HepG2 (cell line): ENCODE results near the gene NRSN2. TPM values are rescaled to one million over a fixed set of nuclear protein-coding genes. Genes with fewer than 3 reads are reported as not detected.

Experiments
- ATF4 ChIP-seq, 2 experiments: fragments of 450-650 bp in 1 of 2; sonication (generic) in 1 of 2; formaldehyde crosslinking; IDR thresholded peaks; 2 replicates each; pipeline versions ENCODE4 v1.5.0 to v1.8.0; 2020 to 2022; ENCODE audit warnings: mild to moderate bottlenecking in 1 of 2, missing genetic modification reagents in 1 of 2
- BRD4 ChIP-seq: sonication (generic); formaldehyde crosslinking; IDR thresholded peaks from 2 replicates; pipeline ENCODE4 v1.4.0; 2020; ENCODE audit warnings: missing genetic modification reagents
- E2F2 ChIP-seq: sonication (generic); formaldehyde crosslinking; IDR thresholded peaks from 2 replicates; pipeline ENCODE4 v1.4.0; 2020; ENCODE audit warnings: missing genetic modification reagents, borderline replicate concordance
- FOXO4 ChIP-seq: sonication (generic); formaldehyde crosslinking; conservative IDR thresholded peaks from 2 replicates; pipeline ENCODE4 v1.8.1; 2023; ENCODE audit warnings: missing genetic modification reagents
- JUN ChIP-seq: sonication (generic); formaldehyde crosslinking; IDR thresholded peaks from 2 replicates; pipeline ENCODE4 v1.4.0; 2020; ENCODE audit warnings: mild to moderate bottlenecking, missing genetic modification reagents
- KLF6 ChIP-seq: IDR thresholded peaks from 2 replicates; pipeline ENCODE4 v1.8.0; 2016; ENCODE audit warnings: missing biosample characterization, missing genetic modification reagents
- NFIB ChIP-seq: sonication (generic); formaldehyde crosslinking; IDR thresholded peaks from 2 replicates; pipeline ENCODE4 v1.9.0; 2021; ENCODE audit warnings: missing genetic modification reagents, mild to moderate bottlenecking, borderline replicate concordance
- RARA ChIP-seq: IDR thresholded peaks from 2 replicates; pipeline ENCODE4 v1.6.1; 2016; ENCODE audit warnings: missing genetic modification reagents, missing compliant biosample characterization
- SNAPC5 ChIP-seq: sonication (generic); formaldehyde crosslinking; IDR thresholded peaks from 2 replicates; pipeline ENCODE4 v1.8.1; 2023; ENCODE audit warnings: mild to moderate bottlenecking, missing genetic modification reagents, borderline replicate concordance
- TCF7 ChIP-seq: sonication (generic); IDR thresholded peaks from 2 replicates; pipeline ENCODE4 v1.6.1; 2016; ENCODE audit warnings: antibody characterized with exemption, low read depth
- ZNF253 ChIP-seq: sonication (generic); formaldehyde crosslinking; IDR thresholded peaks from 2 replicates; pipeline ENCODE4 v1.8.0; 2022; ENCODE audit warnings: mild to moderate bottlenecking, missing genetic modification reagents, borderline replicate concordance
- ZNF318 ChIP-seq: sonication (generic); formaldehyde crosslinking; IDR thresholded peaks from 2 replicates; pipeline ENCODE4 v1.4.0; 2020; ENCODE audit warnings: mild to moderate bottlenecking, missing genetic modification reagents
- ZNF768 ChIP-seq: sonication (generic); formaldehyde crosslinking; IDR thresholded peaks from 2 replicates; pipeline ENCODE4 v1.4.0; 2020; ENCODE audit warnings: missing genetic modification reagents
- ZNF792 ChIP-seq: IDR thresholded peaks from 2 replicates; pipeline ENCODE4 v1.6.1; 2016
- polyA plus RNA-seq, 8 experiments: library from polyadenylated mRNA; depleted of rRNA in 3 of 8; stranded (reverse) in 7 of 8; unstranded in 1 of 8; fragments of >200 nt; fragmentation: Illumina TruSeq in 4 of 8; extraction: Trizol in 4 of 8; gene quantifications; 2 replicates each; pipeline versions ENCODE4 v1.2.1 to v1.2.3, GENCODE V29; 2011 to 2016; ENCODE audit warnings: low read depth in 4 of 8, missing spikeins in 1 of 8, mixed read lengths in 1 of 8; ENCODE audit not compliant: insufficient read depth in 1 of 8
- total RNA-seq, 5 experiments: library from RNA; depleted of rRNA; stranded (reverse); fragments of >200 nt; fragmentation: Illumina TruSeq; extraction: Trizol; gene quantifications; 2 replicates each; pipeline ENCODE4 v1.2.3, GENCODE V29; 2016; ENCODE audit warnings: low read depth in 1 of 5
- TF ChIP-seq, protein P1 (sequence below): sonication (generic); formaldehyde crosslinking; conservative IDR thresholded peaks from 2 replicates; pipeline ENCODE4 v1.8.0; 2022; ENCODE audit warnings: missing genetic modification reagents

Gene NRSN2
- total and polyA plus RNA-seq, 2 of the 13 experiments (the other 11 are each of a cell fraction or from before 2014, with no cell fraction given): 32.3 to 49.4 TPM

DNA sequence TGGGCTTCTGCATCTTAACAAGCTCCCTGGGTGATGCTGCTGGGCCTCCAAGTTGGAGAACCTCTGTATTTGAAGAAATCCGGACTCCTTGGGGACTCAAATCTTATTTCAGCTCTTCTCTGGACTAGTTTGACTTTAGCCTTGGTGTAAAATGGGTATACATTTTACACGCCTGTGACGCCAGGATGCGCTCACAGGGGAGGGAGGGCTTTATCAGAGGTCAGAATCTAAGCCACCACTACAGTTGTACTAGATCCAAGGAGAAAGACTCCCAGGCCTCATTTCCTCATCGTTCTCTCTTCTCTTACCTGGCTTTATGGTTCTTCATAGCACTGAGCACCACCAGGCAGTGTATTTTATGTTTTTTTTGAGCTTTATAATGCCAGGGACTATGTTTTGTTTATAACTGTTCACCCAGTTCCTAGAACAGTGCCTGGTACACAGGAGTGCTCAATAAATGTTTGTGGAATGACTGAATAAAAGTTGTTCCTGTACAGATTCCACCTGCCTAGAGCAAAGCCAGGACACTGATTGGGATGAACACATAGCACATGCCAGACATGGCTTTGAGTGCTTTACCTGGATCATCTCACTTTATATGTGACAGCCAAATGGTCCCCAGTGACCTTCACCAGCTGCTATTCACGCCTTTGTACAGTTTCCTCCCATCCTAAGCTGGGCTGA is 56.1 kb downstream of the NRSN2 start (continued):
- TF ChIP-seq ZNF318 (CRISPR knock-in tag): no peak
- TF ChIP-seq FOXO4 (CRISPR knock-in tag): no peak
- no peak for TF ChIP-seq ZNF768
- no peak for TF ChIP-seq NFIB (CRISPR knock-in tag)
- TF ChIP-seq, protein P1, sequence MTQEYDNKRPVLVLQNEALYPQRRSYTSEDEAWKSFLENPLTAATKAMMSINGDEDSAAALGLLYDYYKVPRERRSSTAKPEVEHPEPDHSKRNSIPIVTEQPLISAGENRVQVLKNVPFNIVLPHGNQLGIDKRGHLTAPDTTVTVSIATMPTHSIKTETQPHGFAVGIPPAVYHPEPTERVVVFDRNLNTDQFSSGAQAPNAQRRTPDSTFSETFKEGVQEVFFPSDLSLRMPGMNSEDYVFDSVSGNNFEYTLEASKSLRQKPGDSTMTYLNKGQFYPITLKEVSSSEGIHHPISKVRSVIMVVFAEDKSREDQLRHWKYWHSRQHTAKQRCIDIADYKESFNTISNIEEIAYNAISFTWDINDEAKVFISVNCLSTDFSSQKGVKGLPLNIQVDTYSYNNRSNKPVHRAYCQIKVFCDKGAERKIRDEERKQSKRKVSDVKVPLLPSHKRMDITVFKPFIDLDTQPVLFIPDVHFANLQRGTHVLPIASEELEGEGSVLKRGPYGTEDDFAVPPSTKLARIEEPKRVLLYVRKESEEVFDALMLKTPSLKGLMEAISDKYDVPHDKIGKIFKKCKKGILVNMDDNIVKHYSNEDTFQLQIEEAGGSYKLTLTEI (CRISPR knock-in tag): no peak
- no peak for TF ChIP-seq KLF6 (CRISPR knock-in tag)
- TF ChIP-seq TCF7: no peak
- no peak for TF ChIP-seq RARA (CRISPR knock-in tag)
- TF ChIP-seq ATF4 (CRISPR knock-in tag; IDR thresholded peaks at IDR 0.05): peak in 1 of 2 experiments; percentile 67; a peak in 1 of 4 replicates
- no peak for TF ChIP-seq ZNF253 (CRISPR knock-in tag)
- TF ChIP-seq ZNF792: no peak
- TF ChIP-seq SNAPC5 (CRISPR knock-in tag): no peak
- TF ChIP-seq BRD4 (CRISPR knock-in tag): peak; percentile 72; the same call in 1 of the 2 replicates
- TF ChIP-seq E2F2 (CRISPR knock-in tag): no peak
- no peak for TF ChIP-seq JUN
